AG09319 (cell line): ENCODE results near the gene COQ9.

Experiments
- DNase-seq: peaks from one replicate; pipeline ENCODE4 v3.0.0-alpha.2; 2010; ENCODE audit warnings: low read depth; ENCODE audit errors: extremely low read depth
- TF ChIP-seq, protein P1 (sequence below): IDR thresholded peaks from 2 replicates; pipeline ENCODE4 v1.5.1; 2011; ENCODE audit warnings: low read depth, mild to moderate bottlenecking, inconsistent platforms, low read length, moderate library complexity

The COQ9 gene

GRCh38 chr16:57445510-57445909 lies 1.8 kb upstream of the COQ9 start:
- DNase-seq, result no peak
- TF ChIP-seq, protein P1, sequence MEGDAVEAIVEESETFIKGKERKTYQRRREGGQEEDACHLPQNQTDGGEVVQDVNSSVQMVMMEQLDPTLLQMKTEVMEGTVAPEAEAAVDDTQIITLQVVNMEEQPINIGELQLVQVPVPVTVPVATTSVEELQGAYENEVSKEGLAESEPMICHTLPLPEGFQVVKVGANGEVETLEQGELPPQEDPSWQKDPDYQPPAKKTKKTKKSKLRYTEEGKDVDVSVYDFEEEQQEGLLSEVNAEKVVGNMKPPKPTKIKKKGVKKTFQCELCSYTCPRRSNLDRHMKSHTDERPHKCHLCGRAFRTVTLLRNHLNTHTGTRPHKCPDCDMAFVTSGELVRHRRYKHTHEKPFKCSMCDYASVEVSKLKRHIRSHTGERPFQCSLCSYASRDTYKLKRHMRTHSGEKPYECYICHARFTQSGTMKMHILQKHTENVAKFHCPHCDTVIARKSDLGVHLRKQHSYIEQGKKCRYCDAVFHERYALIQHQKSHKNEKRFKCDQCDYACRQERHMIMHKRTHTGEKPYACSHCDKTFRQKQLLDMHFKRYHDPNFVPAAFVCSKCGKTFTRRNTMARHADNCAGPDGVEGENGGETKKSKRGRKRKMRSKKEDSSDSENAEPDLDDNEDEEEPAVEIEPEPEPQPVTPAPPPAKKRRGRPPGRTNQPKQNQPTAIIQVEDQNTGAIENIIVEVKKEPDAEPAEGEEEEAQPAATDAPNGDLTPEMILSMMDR, result no peak

DNA sequence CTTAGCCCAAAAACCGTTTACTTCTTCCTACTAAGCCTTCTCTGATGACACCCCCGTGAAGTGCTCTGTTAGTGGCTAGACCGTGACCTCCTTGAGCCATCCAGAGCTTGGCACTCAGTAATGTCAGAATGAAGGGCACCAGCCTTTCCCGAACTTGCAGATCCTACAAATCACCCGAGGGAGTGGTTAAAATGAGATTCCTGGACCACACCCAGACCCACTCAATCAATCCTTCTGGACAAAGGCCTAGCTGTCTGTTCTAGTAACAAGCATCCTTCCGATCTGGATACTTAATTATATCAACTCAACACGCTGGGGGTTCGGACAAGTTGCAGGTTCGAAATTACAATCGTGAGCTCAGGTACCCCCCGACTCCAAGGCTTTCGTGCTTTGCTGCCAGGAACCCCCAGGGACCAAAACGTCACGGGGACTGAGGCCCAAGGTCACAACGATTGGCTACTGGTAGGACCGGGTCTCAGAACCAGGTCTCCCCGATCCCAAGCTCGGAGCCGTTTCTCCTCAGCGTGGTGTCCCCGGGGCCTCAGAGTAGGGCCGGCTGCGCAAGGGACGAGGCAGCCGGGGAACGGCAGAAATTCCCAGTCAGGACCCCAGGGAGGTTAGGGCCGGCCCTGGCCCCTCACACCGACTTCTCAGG lies 621 bp upstream of the COQ9 start:
- TF ChIP-seq, protein P1, result no peak
- no peak for DNase-seq

DNA sequence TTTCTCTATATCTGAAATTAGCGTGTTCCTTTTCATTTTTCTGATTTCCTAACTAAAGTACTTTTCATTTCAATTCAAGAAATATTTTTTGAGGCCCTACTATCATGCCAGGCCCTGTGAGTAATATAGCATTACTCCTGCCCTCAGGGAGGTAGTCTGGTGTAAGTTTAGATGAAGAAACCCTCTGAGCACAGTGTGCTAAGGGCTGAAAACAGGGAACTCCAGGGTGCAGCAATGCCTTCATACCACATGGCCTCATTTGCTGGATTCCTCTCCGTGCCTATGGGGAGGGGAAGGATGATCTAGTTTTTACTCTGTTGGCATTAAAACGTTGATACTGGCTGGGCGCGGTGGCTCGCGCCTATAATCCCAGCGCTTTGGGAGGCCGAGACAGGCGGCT lies 4.7 kb downstream of the COQ9 start:
- TF ChIP-seq, protein P1, result no peak

DNA sequence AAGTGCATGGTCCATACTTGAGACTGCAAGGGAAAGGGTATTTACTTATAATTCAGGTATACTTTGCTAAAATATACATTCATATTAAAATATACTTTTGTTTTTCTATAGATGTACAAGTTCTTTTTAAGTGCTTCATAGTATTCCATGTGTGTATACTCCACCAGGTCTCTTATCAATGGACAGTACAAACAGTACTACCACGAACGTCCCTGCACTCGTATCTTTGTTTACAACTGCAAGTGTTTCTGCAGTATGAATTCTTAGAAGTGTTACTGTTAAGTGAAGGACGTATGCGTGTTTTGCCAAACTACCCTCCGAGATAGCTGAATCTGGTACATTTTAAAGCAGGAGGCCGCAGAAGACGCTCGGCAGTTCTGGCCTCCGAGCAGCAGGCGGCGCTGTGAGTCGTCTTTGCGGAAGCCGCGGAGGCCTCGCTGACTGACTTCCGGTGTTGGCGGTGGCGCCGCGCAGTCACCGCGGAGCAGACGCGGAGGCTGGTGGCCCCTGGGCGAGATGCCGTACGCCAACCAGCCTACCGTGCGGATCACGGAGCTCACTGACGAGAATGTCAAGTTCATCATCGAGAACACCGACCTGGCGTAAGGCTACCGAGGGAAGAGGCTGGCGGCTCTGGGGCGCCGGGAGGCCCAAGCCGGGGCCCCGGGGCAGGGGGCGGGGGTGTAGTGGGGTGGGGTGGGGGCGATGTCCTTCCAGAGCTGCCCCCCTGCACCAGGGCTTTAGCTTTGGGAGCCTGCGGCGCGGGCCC lies 15.1 kb downstream of the COQ9 start, which contains the start of gene POLR2C:
TSS of gene POLR2C (plus strand) at position 471 of the 769 bp plus-strand sequence. CDS start at position 517, 46 bp downstream.
- TF ChIP-seq, protein P1, result peak; percentile 98
- peak; percentile 47 for DNase-seq

More for the DNA sequence above, 4.7 kb downstream of the COQ9 start:
- DNase-seq, result no peak

DNA sequence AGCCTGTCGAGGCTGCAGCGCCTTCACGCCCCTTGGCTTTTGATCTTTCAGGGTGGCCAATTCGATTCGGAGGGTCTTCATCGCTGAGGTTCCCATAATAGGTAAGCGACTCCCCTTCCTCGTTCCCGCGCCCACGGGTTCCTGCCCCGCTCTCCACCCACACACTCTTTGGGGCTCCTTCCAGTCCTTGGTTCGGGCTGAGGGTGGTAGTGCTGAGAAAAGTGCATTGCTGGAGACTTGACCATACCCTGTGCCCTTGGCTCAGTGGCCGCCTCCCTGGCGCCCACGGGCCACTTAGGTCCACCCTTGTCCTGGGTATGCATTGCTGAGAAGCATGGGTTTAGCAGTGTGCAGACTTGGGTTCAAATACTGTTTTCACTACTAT lies 15.7 kb downstream of the COQ9 start:
- TF ChIP-seq, protein P1, result no peak
- DNase-seq, result no peak

GRCh38 chr16:57464523-57464922 lies 17.2 kb downstream of the COQ9 start:
- TF ChIP-seq, protein P1, result no peak
- DNase-seq, result no peak

DNA sequence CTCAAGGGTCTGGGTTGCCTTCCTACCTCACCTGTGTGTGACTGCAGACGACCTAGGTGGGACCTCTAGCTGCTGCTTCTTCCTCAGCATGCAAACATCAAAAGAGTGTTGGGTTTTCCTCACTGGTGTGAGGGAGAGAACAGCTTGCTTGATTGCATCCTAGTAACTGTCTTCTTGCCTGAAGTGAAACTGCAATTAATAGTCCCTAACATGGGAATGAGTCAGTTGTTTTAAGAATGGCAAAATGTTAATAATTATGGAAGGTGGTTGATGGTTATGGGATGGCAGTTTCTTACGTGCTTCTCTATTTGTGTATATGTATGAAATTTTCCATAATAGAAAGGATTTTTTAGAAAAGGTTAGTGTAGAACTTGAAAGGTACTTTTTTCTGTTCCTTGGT lies 21.1 kb downstream of the COQ9 start:
- TF ChIP-seq, protein P1, result no peak
- DNase-seq, result no peak
